Skeletal muscle tissue (tissue), 4 donors: ENCODE results near the gene CAV3. TPM values are rescaled to one million over a fixed set of nuclear protein-coding genes. Genes with fewer than 3 reads are reported as not detected.

Experiments used
- H3K27ac ChIP-seq: one replicate; pipeline ENCODE4 v1.7.0; 2013; ENCODE audit warnings: mild to moderate bottlenecking, low read depth, low read length, inconsistent platforms
- H3K27me3 ChIP-seq, 3 donors: one replicate each; pipeline ENCODE4 v1.7.0; 2013; ENCODE audit warnings: low read length in 3 of 3; ENCODE audit not compliant: control insufficient read depth in 3 of 3, insufficient read depth in 3 of 3
- H3K36me3 ChIP-seq, 3 donors: one replicate each; pipeline ENCODE4 v1.7.0; 2013; ENCODE audit warnings: low read length in 3 of 3; ENCODE audit not compliant: control insufficient read depth in 3 of 3, insufficient read depth in 3 of 3
- H3K4me1 ChIP-seq, 3 donors: one replicate each; pipeline ENCODE4 v1.7.0; 2013; ENCODE audit warnings: low read length in 3 of 3, mild to moderate bottlenecking in 3 of 3; ENCODE audit not compliant: control insufficient read depth in 3 of 3, insufficient read depth in 3 of 3
- H3K4me3 ChIP-seq, 3 donors: one replicate each; pipeline ENCODE4 v1.7.0; 2013; ENCODE audit warnings: low read length in 3 of 3
- H3K9ac ChIP-seq, 3 donors: one replicate each; pipeline ENCODE4 v1.7.0; 2013; ENCODE audit warnings: low read length in 3 of 3, mild to moderate bottlenecking in 3 of 3, moderate library complexity in 2 of 3, low read depth in 1 of 3
- H3K9me3 ChIP-seq, 3 donors: one replicate each; pipeline ENCODE4 v1.7.0; 2013; ENCODE audit warnings: low read length in 3 of 3; ENCODE audit not compliant: control insufficient read depth in 3 of 3
- total RNA-seq: library from RNA; depleted of rRNA; stranded (reverse); fragments of >200 nt; gene quantifications from one replicate; pipeline ENCODE4 v1.2.3, GENCODE V29; 2014
- donor health status: Osteomylitis.

CAV3 gene
- total RNA-seq, 1 donor from 2014 or later = 222 TPM

GRCh38 chr3:8759038-8759707 lies 25.6 kb downstream of the CAV3 start:
- H3K27ac ChIP-seq = no peak overlapping the region
- no peaks in the 10 kb centered on the region for H3K36me3 ChIP-seq
- H3K9me3 ChIP-seq = no peaks in the 10 kb centered on the region
- peaks cover 31 to 42% (median 31%) of the 10 kb centered on the region in 3 donors for H3K4me1 ChIP-seq
- no peak overlapping the region for H3K4me3 ChIP-seq
- no peak overlapping the region for H3K9ac ChIP-seq
- H3K27me3 ChIP-seq = no peaks in the 10 kb centered on the region

DNA sequence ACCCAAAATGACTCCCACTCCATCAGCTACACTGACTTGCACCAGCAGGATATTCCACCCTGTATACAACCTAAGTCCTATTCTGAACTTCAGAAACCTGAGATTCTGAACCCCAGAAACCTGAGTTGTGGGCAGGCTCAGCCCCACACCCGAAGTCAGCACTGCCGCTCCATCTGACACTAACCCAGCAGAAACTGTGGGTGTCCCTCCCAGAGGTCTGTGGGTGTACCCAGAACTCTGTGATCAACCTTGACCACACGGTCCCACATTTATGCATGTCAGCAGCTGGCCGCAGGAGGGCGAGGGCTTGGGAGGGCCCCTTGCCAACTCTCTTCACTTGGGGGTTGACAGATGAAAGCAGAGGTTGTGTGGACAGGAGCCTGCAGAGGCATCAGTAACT lies 26.5 kb downstream of the CAV3 start:
- no peak overlapping the region for H3K27ac ChIP-seq
- H3K27me3 ChIP-seq = no peaks in the 10 kb centered on the region
- H3K36me3 ChIP-seq = no peaks in the 10 kb centered on the region
- no peak overlapping the region for H3K9ac ChIP-seq
- no peaks in the 10 kb centered on the region for H3K9me3 ChIP-seq
- no peak overlapping the region for H3K4me3 ChIP-seq
- H3K4me1 ChIP-seq = peaks cover 31 to 42% (median 31%) of the 10 kb centered on the region in 3 donors

- Histone ChIP-seq H3K36me3 (no peaks in the 10 kb centered on the region), H3K9ac (no peak overlapping the region), H3K27me3 (no peaks in the 10 kb centered on the region), H3K27ac (no peak overlapping the region), H3K4me3 (no peak overlapping the region), H3K9me3 (no peaks in the 10 kb centered on the region), H3K4me1 (peaks cover 31 to 42% (median 31%) of the 10 kb centered on the region in 3 donors)
Observed at GRCh38 chr3:8760506-8760905, 26.9 kb downstream of the CAV3 start.

DNA sequence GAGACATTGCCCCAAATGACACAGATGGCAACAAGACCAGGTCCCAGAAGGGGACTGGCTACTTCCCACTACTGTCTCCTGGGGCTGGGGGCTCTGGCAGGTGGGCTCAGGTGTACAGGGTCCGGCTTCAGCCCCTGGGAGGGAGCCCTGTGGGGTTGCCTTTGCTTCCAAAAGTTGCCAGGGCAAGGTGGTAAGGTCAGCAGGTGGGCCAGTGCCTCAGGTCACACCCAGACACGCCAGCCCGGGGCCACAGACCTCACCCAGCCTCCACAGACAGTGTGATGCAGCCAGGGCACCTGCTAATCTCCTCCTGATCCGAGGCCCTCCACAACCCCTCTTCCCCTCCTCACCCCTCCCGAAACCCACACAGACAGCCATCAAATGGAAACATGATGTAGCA lies 28.3 kb downstream of the CAV3 start:
- H3K27ac ChIP-seq = no peak overlapping the region
- no peak overlapping the region for H3K4me3 ChIP-seq
- no peaks in the 10 kb centered on the region for H3K9me3 ChIP-seq
- H3K36me3 ChIP-seq = no peaks in the 10 kb centered on the region
- peaks cover 30 to 37% (median 31%) of the 10 kb centered on the region in 3 donors for H3K4me1 ChIP-seq
- no peak overlapping the region for H3K9ac ChIP-seq
- peaks cover 2 to 9% (median 8%) of the 10 kb centered on the region in 3 donors for H3K27me3 ChIP-seq

DNA sequence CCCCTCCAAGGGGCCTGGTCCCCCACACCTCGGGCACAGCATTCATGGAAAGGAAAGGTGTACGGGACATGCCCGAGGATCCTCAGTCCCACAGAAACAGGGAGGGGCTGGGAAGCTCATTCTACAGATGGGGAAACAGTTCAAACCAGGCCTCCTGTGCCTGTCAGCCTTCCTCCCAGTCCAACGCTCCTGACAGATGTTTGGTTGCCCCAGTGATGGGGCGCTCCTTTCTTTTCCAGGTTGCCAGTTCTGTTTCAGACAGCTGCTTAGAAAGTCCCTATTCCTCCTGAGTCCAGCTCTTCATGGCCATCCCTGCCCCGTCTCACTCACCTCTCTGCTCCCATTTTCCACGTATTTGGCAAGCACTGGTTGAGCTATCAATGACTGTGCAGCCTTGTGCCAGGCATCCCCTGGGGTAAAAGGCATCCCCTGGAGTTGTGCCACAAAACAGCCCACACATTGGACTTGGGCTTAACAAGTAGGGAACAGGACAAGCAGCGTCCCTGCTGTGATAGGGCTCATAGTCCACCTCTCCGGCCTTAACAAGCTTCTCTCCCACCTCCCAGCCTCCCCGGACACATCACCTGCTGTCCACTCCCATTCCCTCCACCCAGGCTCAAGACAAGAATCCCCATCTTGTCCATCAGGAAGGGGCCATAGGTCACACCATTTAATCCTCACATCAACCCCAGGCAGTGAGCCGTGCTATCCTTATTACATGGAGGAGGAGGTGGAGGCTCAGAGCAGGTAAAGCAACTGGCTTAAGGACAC lies 29.2 kb downstream of the CAV3 start:
- Histone ChIP-seq H3K27ac (no peak overlapping the region), H3K36me3 (no peaks in the 10 kb centered on the region), H3K4me3 (no peak overlapping the region), H3K27me3 (peaks cover 11 to 18% (median 17%) of the 10 kb centered on the region in 3 donors), H3K9me3 (no peaks in the 10 kb centered on the region), H3K9ac (no peak overlapping the region), H3K4me1 (peaks cover 28 to 40% (median 31%) of the 10 kb centered on the region in 3 donors)

DNA sequence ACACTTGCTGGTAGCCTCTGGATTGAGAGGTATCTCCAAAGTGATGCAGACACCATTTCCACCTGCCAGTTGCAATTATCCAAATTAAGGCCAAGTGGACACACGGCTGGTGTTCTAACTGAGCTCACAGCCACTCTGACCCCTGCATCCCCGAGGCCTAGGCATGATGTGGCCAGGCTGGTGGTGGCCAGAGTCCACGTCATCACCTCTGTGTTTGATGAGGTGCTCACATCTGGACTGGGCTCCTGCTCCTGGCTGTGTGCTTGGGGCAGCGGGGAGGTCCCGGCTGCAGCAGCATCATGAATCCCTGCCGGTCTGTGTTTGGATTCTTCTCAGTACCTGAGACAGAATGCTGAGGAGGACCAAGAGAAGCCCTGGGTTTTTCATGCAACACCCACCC lies 30.9 kb downstream of the CAV3 start:
- Histone ChIP-seq H3K9me3 (no peaks in the 10 kb centered on the region), H3K9ac (no peak overlapping the region), H3K4me3 (no peak overlapping the region), H3K27ac (no peak overlapping the region), H3K4me1 (peaks cover 29 to 40% (median 30%) of the 10 kb centered on the region in 3 donors), H3K27me3 (peaks cover 28 to 34% (median 34%) of the 10 kb centered on the region in 3 donors), H3K36me3 (no peaks in the 10 kb centered on the region)

DNA sequence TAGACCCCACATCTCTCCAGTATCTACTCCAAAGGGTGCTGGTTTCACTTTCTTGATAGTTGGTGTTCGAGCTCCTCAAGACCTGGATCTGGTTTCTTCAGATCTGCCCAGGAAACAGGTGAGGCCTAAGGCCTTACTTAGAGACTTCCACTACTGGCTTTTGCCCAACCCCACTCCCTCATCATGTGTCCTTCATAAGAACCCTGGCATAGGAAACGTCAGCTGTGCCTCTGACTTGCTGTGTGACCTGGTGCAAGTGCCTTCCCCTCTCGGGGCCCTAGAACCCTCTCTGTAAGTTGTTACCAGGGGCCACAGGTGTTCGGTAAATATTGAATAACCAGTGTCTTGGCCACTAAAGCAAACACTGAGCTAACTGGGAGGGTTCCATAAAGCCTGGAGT lies 31.9 kb downstream of the CAV3 start:
- Histone ChIP-seq H3K9ac (no peak overlapping the region), H3K4me1 (peaks cover 23 to 33% (median 25%) of the 10 kb centered on the region in 3 donors), H3K27ac (no peak overlapping the region), H3K9me3 (no peaks in the 10 kb centered on the region), H3K36me3 (no peaks in the 10 kb centered on the region), H3K4me3 (no peak overlapping the region), H3K27me3 (peaks cover 32 to 40% (median 36%) of the 10 kb centered on the region in 3 donors)

DNA sequence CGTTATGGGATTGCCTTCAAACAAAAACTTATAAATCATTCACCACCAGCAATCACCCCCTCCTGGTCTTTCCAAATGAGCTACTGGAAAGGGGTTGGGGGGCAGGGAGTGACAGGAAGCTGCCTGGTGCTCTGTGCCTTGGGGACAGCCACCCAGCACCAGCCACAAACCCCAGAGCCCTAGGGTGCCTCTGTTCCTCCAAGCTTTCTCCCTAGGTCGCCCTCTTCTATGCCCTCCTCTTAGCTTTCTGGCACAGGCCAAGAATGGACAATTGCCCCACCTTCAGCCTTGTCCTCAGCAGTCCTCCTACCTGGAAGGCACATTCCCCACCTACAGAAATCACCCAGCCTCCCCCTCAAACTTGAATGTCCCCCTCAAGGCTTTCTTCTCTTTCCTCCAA lies 32.5 kb downstream of the CAV3 start:
- peaks cover 20 to 27% (median 20%) of the 10 kb centered on the region in 3 donors for H3K4me1 ChIP-seq
- H3K4me3 ChIP-seq = no peak overlapping the region
- H3K36me3 ChIP-seq = no peaks in the 10 kb centered on the region
- H3K9ac ChIP-seq = no peak overlapping the region
- no peaks in the 10 kb centered on the region for H3K9me3 ChIP-seq
- H3K27me3 ChIP-seq = peaks cover 32 to 44% (median 39%) of the 10 kb centered on the region in 3 donors
- H3K27ac ChIP-seq = no peak overlapping the region

- Histone ChIP-seq H3K4me1 (peaks cover 19 to 27% (median 20%) of the 10 kb centered on the region in 3 donors), H3K9ac (peak overlapping the region in 1 of 3 donors; percentile 3), H3K4me3 (peak overlapping the region in 2 of 3 donors; percentile 33 to 61), H3K27me3 (peaks cover 32 to 49% (median 39%) of the 10 kb centered on the region in 3 donors), H3K9me3 (no peaks in the 10 kb centered on the region), H3K36me3 (no peaks in the 10 kb centered on the region), H3K27ac (no peak overlapping the region)
Observed at GRCh38 chr3:8767256-8767666, 33.7 kb downstream of the CAV3 start.
